ENCODE measurements around the gene LSR. TPM values are rescaled to one million over a fixed set of nuclear protein-coding genes. Genes with fewer than 3 reads are reported as not detected.

LSR gene
- total RNA-seq, 4 donors from 2014 or later = 2.5 to 11.4 (median 5.2) TPM

GRCh38 chr19:35222373-35223015 lies 26.3 kb upstream of the LSR start:
- no peak for DNase-seq
- TF ChIP-seq, protein P1, sequence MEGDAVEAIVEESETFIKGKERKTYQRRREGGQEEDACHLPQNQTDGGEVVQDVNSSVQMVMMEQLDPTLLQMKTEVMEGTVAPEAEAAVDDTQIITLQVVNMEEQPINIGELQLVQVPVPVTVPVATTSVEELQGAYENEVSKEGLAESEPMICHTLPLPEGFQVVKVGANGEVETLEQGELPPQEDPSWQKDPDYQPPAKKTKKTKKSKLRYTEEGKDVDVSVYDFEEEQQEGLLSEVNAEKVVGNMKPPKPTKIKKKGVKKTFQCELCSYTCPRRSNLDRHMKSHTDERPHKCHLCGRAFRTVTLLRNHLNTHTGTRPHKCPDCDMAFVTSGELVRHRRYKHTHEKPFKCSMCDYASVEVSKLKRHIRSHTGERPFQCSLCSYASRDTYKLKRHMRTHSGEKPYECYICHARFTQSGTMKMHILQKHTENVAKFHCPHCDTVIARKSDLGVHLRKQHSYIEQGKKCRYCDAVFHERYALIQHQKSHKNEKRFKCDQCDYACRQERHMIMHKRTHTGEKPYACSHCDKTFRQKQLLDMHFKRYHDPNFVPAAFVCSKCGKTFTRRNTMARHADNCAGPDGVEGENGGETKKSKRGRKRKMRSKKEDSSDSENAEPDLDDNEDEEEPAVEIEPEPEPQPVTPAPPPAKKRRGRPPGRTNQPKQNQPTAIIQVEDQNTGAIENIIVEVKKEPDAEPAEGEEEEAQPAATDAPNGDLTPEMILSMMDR (IDR thresholded peaks at IDR 0.05 in 4 of 5, conservative IDR thresholded peaks at IDR 0.05 in 1 of 5) = no peak
- no peak for TF ChIP-seq POLR2A (IDR thresholded peaks at IDR 0.05)
- no peak for ATAC-seq
- H3K27me3 ChIP-seq = peaks cover 2 to 9% (median 5%) of the 10 kb centered on the region in 3 donors
- H3K9me3 ChIP-seq = no peaks in the 10 kb centered on the region
- H3K4me3 ChIP-seq = no peak overlapping the region
- in situ Hi-C loops (cut with MboI; ENCODE audit: low sequenced_read_pairs in 4 of 4) (no loop called here), intact Hi-C loops (cut with DNase I; ENCODE audit: low total_unique reads) (no loop called here)
- H3K4me1 ChIP-seq = no peaks in the 10 kb centered on the region
- no peaks in the 10 kb centered on the region for H3K36me3 ChIP-seq
- H3K27ac ChIP-seq = no peak overlapping the region

DNA sequence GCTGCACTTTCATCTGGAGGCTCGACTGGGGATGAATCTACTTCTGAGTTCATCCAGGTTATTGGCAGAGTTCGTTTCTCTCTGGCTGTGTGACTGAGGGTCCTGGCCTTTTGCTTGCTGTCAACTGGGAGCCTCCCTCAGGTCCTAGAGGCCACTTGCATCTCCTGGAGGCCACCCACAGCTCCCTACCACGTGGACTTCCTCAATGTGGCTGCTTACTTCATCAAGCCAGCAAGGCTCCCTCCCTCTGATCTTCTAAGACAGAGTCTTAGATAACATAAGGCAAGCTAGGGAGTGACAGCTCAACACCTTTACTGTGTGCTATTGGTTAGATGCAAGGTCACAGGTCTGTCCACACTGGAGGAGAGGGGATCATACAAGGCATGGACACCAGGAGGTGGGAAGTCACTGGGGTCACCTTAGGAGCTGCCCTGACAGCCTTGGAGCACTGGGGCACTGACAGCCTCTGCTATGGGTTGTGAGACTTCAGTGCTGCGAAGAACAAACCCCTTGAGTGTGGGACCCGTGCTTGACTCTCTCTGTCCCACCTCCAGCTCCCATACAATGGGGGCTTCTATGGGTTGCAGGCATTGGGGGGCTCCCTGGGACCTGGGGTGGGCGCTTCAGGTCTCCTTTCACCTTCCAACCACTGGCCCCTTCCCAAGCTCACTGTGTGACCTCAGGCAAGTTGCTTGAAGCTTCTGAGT lies 25.6 kb upstream of the LSR start:
- intact Hi-C loops (cut with DNase I; ENCODE audit: low total_unique reads) (no loop called here), in situ Hi-C loops (cut with MboI; ENCODE audit: low sequenced_read_pairs in 4 of 4) (no loop called here)
- ATAC-seq = no peak
- Histone ChIP-seq H3K36me3 (no peaks in the 10 kb centered on the region), H3K9me3 (no peaks in the 10 kb centered on the region), H3K27ac (no peak overlapping the region), H3K27me3 (peaks cover 2 to 9% (median 5%) of the 10 kb centered on the region in 3 donors), H3K4me3 (no peak overlapping the region), H3K4me1 (no peaks in the 10 kb centered on the region)
- no peak for TF ChIP-seq POLR2A (IDR thresholded peaks at IDR 0.05)
- TF ChIP-seq, protein P1 (IDR thresholded peaks at IDR 0.05 in 4 of 5, conservative IDR thresholded peaks at IDR 0.05 in 1 of 5) = no peak
- DNase-seq = no peak

GRCh38 chr19:35223862-35224505 lies 24.8 kb upstream of the LSR start:
- in situ Hi-C loops (cut with MboI; ENCODE audit: low sequenced_read_pairs in 4 of 4) (no loop called here), intact Hi-C loops (cut with DNase I; ENCODE audit: low total_unique reads) (no loop called here)
- Histone ChIP-seq H3K4me3 (no peak overlapping the region), H3K9me3 (no peaks in the 10 kb centered on the region), H3K36me3 (no peaks in the 10 kb centered on the region), H3K4me1 (no peaks in the 10 kb centered on the region), H3K27ac (no peak overlapping the region), H3K27me3 (peaks cover 2 to 9% (median 5%) of the 10 kb centered on the region in 3 donors)
- TF ChIP-seq, protein P1 (IDR thresholded peaks at IDR 0.05 in 4 of 5, conservative IDR thresholded peaks at IDR 0.05 in 1 of 5) = no peak
- TF ChIP-seq POLR2A (IDR thresholded peaks at IDR 0.05) = no peak
- no peak for DNase-seq
- no peak for ATAC-seq

DNA sequence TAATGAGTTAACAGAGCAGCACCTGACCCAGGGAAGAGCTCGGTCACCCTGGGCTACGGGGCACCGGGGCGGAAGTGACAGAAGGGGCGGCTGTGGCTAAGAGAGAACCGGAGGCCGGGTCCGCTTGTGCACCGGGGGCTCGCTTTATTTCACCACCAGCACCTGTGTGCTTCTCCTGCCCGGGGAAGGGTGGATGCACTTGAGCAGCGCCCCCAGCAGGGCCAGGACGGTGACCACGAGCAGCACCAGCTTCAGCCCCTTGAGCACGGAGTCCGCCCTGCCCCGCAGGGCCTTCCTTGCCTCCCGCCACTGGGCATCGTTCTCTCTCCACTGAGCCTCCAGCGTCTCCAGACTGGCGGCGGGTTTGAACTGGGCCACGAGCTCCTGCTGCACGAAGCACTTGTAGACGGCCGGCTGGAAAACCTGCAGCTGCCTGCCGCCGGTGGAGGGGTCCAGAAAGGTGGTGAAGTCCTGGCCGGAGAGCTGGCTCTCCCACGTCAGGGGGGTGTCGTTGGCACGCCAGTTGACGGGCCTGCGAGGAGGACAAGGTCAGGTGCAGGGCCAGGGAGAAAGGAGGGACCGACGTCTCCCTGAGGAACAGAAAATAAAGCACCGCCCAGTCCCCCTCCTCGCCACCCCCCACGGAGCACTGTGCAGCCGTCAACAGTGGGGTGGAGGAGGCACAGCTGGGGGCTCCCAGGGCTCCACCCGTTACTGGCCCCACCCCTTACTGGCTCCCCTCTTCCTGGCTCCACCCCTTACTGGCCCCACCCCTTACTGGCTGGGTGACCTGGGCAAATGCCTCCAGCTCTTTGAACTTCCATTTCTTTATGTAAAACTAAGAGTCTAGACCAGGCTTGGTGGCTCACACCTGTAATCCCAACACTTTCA lies 23.9 kb upstream of the LSR start:
- Histone ChIP-seq H3K27ac (no peak overlapping the region), H3K36me3 (no peaks in the 10 kb centered on the region), H3K4me1 (no peaks in the 10 kb centered on the region), H3K9me3 (no peaks in the 10 kb centered on the region), H3K4me3 (no peak overlapping the region), H3K27me3 (peaks cover 2 to 9% (median 5%) of the 10 kb centered on the region in 3 donors)
- no peak for TF ChIP-seq POLR2A (IDR thresholded peaks at IDR 0.05)
- TF ChIP-seq, protein P1 (IDR thresholded peaks at IDR 0.05 in 4 of 5, conservative IDR thresholded peaks at IDR 0.05 in 1 of 5) = no peak
- in situ Hi-C loops (cut with MboI; ENCODE audit: low sequenced_read_pairs in 4 of 4) = no loop called here
- ATAC-seq = no peak
- DNase-seq = no peak
- intact Hi-C loops (cut with DNase I; ENCODE audit: low total_unique reads) = no loop called here
